Peyer's patch (tissue), 4 donors: ENCODE measurements around the gene DCT. TPM values are rescaled to one million over a fixed set of nuclear protein-coding genes. Genes with fewer than 3 reads are reported as not detected.
"Not testable (repeated sequence)": the region's sequence is repeated elsewhere in the genome, so short reads cannot be mapped to it uniquely, and the experiment has no call there.

Source experiments
- DNase-seq, 3 donors: peaks; one replicate each; pipeline ENCODE4 v3.0.0-alpha.2; 2017 to 2019
- H3K27ac ChIP-seq, 4 donors: fragments of 200-600 bp; sonication (generic); one replicate each; pipeline ENCODE4 v1.5.1; 2016 to 2019
- H3K27me3 ChIP-seq, 2 donors: fragments of 200-600 bp; sonication (generic); one replicate each; pipeline ENCODE4 v1.5.1; 2019
- H3K36me3 ChIP-seq, 3 donors: fragments of 200-600 bp; sonication (generic); one replicate each; pipeline ENCODE4 v1.5.1; 2016 to 2019
- H3K4me1 ChIP-seq, 4 donors: fragments of 200-600 bp; sonication (generic); one replicate each; pipeline ENCODE4 v1.5.1; 2016 to 2019
- H3K4me3 ChIP-seq, 4 donors: fragments of 200-600 bp; sonication (generic); 1 replicate in 3 of 4; 2 replicates in 1 of 4; pipeline ENCODE4 v1.5.1; 2016 to 2019; ENCODE audit warnings: mild to moderate bottlenecking in 1 of 4
- H3K9me3 ChIP-seq, 4 donors: fragments of 200-600 bp; sonication (generic); one replicate each; pipeline ENCODE4 v1.5.1; 2016 to 2019; ENCODE audit warnings: mild to moderate bottlenecking in 1 of 4
- POLR2A ChIP-seq, 2 donors: fragments of 450-650 bp; IDR thresholded peaks; one replicate each; pipeline ENCODE4 v1.5.1; 2017; ENCODE audit warnings: antibody characterized with exemption in 2 of 2, mild to moderate bottlenecking in 2 of 2, moderate library complexity in 2 of 2
- total RNA-seq, 4 donors: library from RNA; depleted of rRNA; stranded (reverse); fragments of >200 nt; gene quantifications; one replicate each; pipeline ENCODE4 v1.1.0, GENCODE V29; 2016
- TF ChIP-seq, protein P1 (sequence below), 6 experiments: fragments of 450-650 bp in 4 of 6; fragments of 200-600 bp in 2 of 6; sonication (generic) in 1 of 6; IDR thresholded peaks; one replicate each; pipeline ENCODE4 v1.5.1; 2017 to 2019; ENCODE audit warnings: antibody characterized with exemption in 6 of 6, mild to moderate bottlenecking in 3 of 6, moderate library complexity in 1 of 6

DCT gene
- total RNA-seq: not detected

GRCh38 chr13:94479616-94480015, at the start of gene DCT:
DCT (minus strand) TSS chr13:94479682; CDS start chr13:94479255, 427 bp downstream.
- Histone ChIP-seq H3K4me1 (no peaks in the 10 kb centered on the region), H3K27ac (no peak within 1 kb of the TSS), H3K36me3 (no peaks in the 10 kb centered on the region), H3K4me3 (no peak within 1 kb of the TSS), H3K9me3 (no peaks in the 10 kb centered on the region), H3K27me3 (no peaks in the 10 kb centered on the region)
- no peak for DNase-seq
- TF ChIP-seq, protein P1, sequence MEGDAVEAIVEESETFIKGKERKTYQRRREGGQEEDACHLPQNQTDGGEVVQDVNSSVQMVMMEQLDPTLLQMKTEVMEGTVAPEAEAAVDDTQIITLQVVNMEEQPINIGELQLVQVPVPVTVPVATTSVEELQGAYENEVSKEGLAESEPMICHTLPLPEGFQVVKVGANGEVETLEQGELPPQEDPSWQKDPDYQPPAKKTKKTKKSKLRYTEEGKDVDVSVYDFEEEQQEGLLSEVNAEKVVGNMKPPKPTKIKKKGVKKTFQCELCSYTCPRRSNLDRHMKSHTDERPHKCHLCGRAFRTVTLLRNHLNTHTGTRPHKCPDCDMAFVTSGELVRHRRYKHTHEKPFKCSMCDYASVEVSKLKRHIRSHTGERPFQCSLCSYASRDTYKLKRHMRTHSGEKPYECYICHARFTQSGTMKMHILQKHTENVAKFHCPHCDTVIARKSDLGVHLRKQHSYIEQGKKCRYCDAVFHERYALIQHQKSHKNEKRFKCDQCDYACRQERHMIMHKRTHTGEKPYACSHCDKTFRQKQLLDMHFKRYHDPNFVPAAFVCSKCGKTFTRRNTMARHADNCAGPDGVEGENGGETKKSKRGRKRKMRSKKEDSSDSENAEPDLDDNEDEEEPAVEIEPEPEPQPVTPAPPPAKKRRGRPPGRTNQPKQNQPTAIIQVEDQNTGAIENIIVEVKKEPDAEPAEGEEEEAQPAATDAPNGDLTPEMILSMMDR (IDR thresholded peaks at IDR 0.05): no peak
- TF ChIP-seq POLR2A (IDR thresholded peaks at IDR 0.05): no peak

DNA sequence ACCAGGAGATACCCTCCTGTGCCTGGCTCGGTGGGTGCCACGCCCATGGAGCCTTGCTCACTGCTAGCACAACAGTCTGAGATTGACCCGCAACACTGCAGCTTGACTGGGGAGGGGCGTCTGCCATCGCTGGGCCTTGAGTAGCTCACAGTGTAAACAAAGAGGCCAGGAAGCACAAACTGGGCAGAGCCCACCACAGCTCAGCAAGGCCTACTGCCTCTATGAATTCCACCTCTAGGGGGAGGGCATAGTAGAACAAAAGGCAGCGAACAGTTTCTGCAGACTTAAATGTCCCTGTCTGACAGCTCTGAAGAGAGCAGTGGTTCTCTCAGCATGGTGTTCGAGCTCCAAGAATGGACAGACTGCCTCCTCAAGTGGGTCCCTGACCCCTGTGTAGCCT, 47.5 kb upstream of the DCT start:
- H3K36me3 ChIP-seq, H3K4me1 ChIP-seq, H3K27me3 ChIP-seq, H3K27ac ChIP-seq, H3K9me3 ChIP-seq, H3K4me3 ChIP-seq, DNase-seq: not testable (repeated sequence)

GRCh38 chr13:94525781-94526180, 46.3 kb upstream of the DCT start:
- Histone ChIP-seq H3K27ac (no peak overlapping the region), H3K9me3 (no peaks in the 10 kb centered on the region), H3K27me3 (no peaks in the 10 kb centered on the region), H3K36me3 (no peaks in the 10 kb centered on the region), H3K4me1 (no peaks in the 10 kb centered on the region), H3K4me3 (no peak overlapping the region)
- DNase-seq: no peak
- TF ChIP-seq, protein P1 (IDR thresholded peaks at IDR 0.05): no peak
- no peak for TF ChIP-seq POLR2A (IDR thresholded peaks at IDR 0.05)

GRCh38 chr13:94524407-94524806, 44.9 kb upstream of the DCT start:
- H3K4me3 ChIP-seq: no peak overlapping the region
- H3K9me3 ChIP-seq: no peaks in the 10 kb centered on the region
- no peak for TF ChIP-seq POLR2A (IDR thresholded peaks at IDR 0.05)
- TF ChIP-seq, protein P1 (IDR thresholded peaks at IDR 0.05): no peak
- no peaks in the 10 kb centered on the region for H3K27me3 ChIP-seq
- DNase-seq: no peak
- no peaks in the 10 kb centered on the region for H3K36me3 ChIP-seq
- H3K4me1 ChIP-seq: no peaks in the 10 kb centered on the region
- H3K27ac ChIP-seq: no peak overlapping the region

DNA sequence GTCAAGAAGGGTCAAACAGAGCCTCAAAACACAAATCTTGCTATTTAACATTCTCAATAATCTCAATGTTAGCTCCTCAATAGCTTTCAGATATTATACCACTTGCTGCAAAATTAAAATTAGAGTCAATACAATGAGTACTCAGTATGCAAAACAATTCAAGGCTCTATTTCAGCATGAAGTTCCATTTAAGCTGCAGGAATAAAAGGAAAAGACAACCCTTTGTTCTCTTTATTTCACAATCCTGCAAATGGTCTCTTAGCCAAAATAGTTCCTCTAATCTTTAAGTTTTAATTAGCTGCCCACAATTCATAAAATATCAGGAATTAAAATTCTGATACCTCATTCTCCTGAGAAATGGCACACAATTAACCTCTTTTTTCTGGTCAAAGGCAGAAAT, 40.5 kb upstream of the DCT start:
- no peak for DNase-seq
- no peak overlapping the region for H3K4me3 ChIP-seq
- no peak for TF ChIP-seq POLR2A (IDR thresholded peaks at IDR 0.05)
- TF ChIP-seq, protein P1 (IDR thresholded peaks at IDR 0.05): no peak
- H3K4me1 ChIP-seq: no peaks in the 10 kb centered on the region
- no peaks in the 10 kb centered on the region for H3K9me3 ChIP-seq
- no peaks in the 10 kb centered on the region for H3K36me3 ChIP-seq
- H3K27ac ChIP-seq: no peak overlapping the region
- no peaks in the 10 kb centered on the region for H3K27me3 ChIP-seq

GRCh38 chr13:94516456-94516855, 37.0 kb upstream of the DCT start:
- H3K4me3 ChIP-seq: no peak overlapping the region
- H3K9me3 ChIP-seq: no peaks in the 10 kb centered on the region
- no peak overlapping the region for H3K27ac ChIP-seq
- no peaks in the 10 kb centered on the region for H3K27me3 ChIP-seq
- no peak for DNase-seq
- no peaks in the 10 kb centered on the region for H3K36me3 ChIP-seq
- no peaks in the 10 kb centered on the region for H3K4me1 ChIP-seq
- TF ChIP-seq, protein P1 (IDR thresholded peaks at IDR 0.05): no peak
- TF ChIP-seq POLR2A (IDR thresholded peaks at IDR 0.05): no peak
